Fibroblast of mammary gland (primary cell): ENCODE results near the gene FOXC1.

Experiments used
- DNase-seq: peaks from one replicate; pipeline ENCODE4 v3.0.0-alpha.2; 2010; ENCODE audit warnings: low read depth
- H3K4me3 ChIP-seq: 2 replicates; pipeline ENCODE4 v1.5.1; 2011; ENCODE audit warnings: low read depth, mild to moderate bottlenecking, low read length, moderate library complexity; ENCODE audit not compliant: control insufficient read depth
- CTCF ChIP-seq: conservative IDR thresholded peaks from 2 replicates; pipeline ENCODE4 v1.5.1; 2011; ENCODE audit warnings: low read depth, low read length, inconsistent platforms; ENCODE audit not compliant: control insufficient read depth, insufficient read depth

The FOXC1 gene

GRCh38 chr6:1587977-1588376 lies 21.7 kb upstream of the FOXC1 start:
- TF ChIP-seq CTCF: no peak
- H3K4me3 ChIP-seq: no peak overlapping the region
- DNase-seq: no peak

- TF ChIP-seq CTCF: no peak
- H3K4me3 ChIP-seq: no peak overlapping the region
- no peak for DNase-seq
These were observed 20.5 kb upstream of the FOXC1 start for GRCh38 chr6:1589208-1589607.

GRCh38 chr6:1590580-1590979 lies 19.1 kb upstream of the FOXC1 start:
- TF ChIP-seq CTCF: no peak
- DNase-seq: no peak
- no peak overlapping the region for H3K4me3 ChIP-seq

GRCh38 chr6:1591243-1591642 lies 18.5 kb upstream of the FOXC1 start:
- no peak for DNase-seq
- no peak overlapping the region for H3K4me3 ChIP-seq
- no peak for TF ChIP-seq CTCF

GRCh38 chr6:1591926-1592325 lies 17.8 kb upstream of the FOXC1 start:
- no peak for DNase-seq
- H3K4me3 ChIP-seq: no peak overlapping the region
- TF ChIP-seq CTCF: no peak

GRCh38 chr6:1592852-1593251 lies 16.9 kb upstream of the FOXC1 start:
- no peak overlapping the region for H3K4me3 ChIP-seq
- DNase-seq: no peak
- TF ChIP-seq CTCF: no peak

- no peak for TF ChIP-seq CTCF
- H3K4me3 ChIP-seq: no peak overlapping the region
- no peak for DNase-seq
These were observed 16.3 kb upstream of the FOXC1 start for GRCh38 chr6:1593286-1593957.
